Uterus (tissue), 2 donors: Measurements from ENCODE around the gene HLA-DOA.

Experiments
- POLR2A ChIP-seq, 2 donors: fragments of 450-650 bp; IDR thresholded peaks; one replicate each; pipeline ENCODE4 v1.6.1; 2016; ENCODE audit warnings: antibody characterized with exemption in 2 of 2, mild to moderate bottlenecking in 1 of 2, moderate library complexity in 1 of 2
- TF ChIP-seq, protein P1 (sequence below), 4 experiments: fragments of 200-600 bp in 2 of 4; fragments of 450-650 bp in 2 of 4; sonication (generic) in 2 of 4; IDR thresholded peaks; one replicate each; pipeline ENCODE4 v1.5.1; 2016 to 2019; ENCODE audit warnings: antibody characterized with exemption in 4 of 4, mild to moderate bottlenecking in 2 of 4, moderate library complexity in 1 of 4

DNA sequence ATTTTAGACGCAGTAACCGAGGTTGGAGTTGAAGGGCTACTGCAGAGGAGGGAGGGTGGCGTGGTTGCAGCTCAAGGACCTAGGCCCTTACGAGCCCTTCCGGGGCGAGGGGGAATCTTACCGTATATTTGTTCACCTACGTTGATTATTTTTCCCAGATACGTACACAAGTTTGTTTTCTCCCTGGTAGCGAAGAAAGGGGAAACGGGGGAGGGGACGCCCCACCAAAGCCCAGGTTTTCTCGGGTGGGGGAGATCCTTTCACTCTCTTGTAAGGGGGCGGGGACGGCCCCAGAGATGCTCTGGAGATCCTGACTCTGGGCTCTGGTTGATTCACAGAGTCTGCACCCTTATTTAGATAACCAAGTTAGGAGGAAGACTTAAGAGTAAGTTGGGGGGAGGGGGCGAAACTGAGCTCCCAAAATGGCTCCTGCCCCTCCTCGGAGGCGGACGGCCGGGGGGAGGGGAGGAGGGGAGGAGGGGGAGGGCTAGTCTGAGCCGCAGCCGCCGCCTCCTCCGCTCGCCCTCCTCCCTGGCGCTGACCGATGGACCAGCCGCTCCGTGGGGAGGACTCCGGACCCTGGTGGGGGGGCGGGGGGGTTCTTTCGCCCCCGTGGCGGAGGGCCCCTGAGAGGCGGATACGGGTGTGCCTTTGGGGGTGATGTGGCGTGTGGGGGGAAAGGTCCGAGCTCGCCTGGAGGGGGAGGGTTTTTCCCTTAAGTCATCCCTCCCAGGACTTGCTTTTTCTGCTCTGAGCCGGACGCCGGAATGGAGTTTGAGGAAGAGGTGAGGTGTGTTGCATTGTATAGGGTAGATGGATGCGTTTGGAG, 38.8 kb downstream of the HLA-DOA start:
- TF ChIP-seq, protein P1, sequence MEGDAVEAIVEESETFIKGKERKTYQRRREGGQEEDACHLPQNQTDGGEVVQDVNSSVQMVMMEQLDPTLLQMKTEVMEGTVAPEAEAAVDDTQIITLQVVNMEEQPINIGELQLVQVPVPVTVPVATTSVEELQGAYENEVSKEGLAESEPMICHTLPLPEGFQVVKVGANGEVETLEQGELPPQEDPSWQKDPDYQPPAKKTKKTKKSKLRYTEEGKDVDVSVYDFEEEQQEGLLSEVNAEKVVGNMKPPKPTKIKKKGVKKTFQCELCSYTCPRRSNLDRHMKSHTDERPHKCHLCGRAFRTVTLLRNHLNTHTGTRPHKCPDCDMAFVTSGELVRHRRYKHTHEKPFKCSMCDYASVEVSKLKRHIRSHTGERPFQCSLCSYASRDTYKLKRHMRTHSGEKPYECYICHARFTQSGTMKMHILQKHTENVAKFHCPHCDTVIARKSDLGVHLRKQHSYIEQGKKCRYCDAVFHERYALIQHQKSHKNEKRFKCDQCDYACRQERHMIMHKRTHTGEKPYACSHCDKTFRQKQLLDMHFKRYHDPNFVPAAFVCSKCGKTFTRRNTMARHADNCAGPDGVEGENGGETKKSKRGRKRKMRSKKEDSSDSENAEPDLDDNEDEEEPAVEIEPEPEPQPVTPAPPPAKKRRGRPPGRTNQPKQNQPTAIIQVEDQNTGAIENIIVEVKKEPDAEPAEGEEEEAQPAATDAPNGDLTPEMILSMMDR (IDR thresholded peaks at IDR 0.05): no peak
- TF ChIP-seq POLR2A (IDR thresholded peaks at IDR 0.05): no peak
